T-helper 2 cell (primary cell): ENCODE measurements around the gene NOPCHAP1.
A peak's percentile ranks its signal among the peaks of the same experiment; 100 is the strongest.
"Not testable (repeated sequence)": the region's sequence is repeated elsewhere in the genome, so short reads cannot be mapped to it uniquely, and the experiment has no call there.

ENCODE experiments used
- DNase-seq, 5 experiments: peaks; one replicate each; pipeline versions ENCODE4 v3.0.0 to v3.0.0-alpha.2; 2012 to 2022
- total RNA-seq, 2 donors: gene quantifications; one replicate each; lab custom pipeline; 2026; lab: John Stamatoyannopoulos, UW

The NOPCHAP1 gene, protein sequence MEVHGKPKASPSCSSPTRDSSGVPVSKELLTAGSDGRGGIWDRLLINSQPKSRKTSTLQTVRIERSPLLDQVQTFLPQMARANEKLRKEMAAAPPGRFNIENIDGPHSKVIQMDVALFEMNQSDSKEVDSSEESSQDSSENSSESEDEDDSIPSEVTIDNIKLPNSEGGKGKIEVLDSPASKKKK
- total RNA-seq = 3.4 to 9.5 reads per million in 2 donors

DNA sequence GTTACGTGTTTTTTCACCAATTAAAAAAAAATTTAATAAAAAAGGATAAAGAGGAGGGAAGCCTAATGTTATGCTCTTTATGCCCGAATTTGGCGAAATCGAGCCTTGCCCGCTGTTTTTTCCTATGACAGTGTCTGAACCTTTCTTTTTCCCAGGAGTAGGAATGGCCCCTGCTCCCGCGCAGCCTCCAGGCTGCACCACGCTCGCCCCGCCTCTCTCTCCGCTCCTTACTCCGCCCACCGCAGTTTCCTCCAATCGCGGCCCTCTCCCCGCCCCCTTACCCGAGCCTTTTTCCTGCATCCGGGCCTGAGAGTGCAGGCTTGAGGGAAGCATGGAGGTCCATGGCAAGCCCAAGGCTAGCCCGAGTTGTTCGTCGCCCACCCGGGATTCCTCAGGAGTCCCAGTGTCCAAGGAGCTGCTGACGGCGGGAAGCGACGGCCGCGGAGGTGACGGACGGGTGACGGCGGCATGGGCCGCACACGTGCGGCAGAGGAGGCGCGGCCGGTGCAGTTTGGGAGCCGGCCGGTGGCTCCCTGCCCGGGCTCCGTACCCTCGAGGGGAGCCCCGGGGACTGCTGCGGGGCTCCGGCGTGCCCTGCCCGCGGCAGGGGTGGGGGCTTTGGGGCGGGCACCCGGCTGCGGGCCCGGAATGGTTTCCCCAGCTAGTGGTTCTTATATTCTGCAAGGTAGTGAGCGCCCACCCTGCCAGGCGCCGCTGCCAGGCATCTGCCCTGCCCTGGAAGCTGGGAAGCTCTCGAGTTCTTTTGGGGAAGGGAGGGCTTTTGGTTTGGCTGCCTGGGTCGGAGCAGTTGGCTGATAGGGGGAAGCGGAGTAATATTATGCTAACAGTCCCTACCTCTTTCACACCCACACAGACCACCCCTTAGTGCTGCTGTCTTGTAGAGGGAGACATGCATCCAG, at the start of gene NOPCHAP1:
NOPCHAP1 (plus strand) TSS at position 295 of the 920 bp plus-strand sequence; CDS start at position 332, 37 bp downstream.
- peak; percentile 68 to 81 (median 78) for DNase-seq

DNA sequence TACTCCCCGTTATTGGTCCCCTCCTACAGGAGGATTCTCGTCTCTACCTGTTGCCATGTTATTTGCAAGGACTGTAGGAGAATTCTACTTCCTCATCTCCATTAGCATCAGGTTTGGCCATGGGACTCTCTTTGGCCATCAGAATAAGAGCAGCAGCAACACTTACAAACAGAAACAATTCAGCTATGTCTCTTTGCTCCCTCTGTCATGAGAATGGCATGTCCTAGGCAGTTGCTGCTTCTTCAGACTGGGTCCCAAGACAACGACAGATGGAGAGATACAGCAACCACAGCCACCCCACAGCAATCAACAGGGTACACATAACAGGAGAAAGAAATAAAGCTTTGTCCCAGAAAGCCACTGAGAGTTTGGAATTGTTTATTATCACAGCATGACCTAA, 47.7 kb upstream of the NOPCHAP1 start:
- peak in 1 of 5 experiments; percentile 66 for DNase-seq

DNA sequence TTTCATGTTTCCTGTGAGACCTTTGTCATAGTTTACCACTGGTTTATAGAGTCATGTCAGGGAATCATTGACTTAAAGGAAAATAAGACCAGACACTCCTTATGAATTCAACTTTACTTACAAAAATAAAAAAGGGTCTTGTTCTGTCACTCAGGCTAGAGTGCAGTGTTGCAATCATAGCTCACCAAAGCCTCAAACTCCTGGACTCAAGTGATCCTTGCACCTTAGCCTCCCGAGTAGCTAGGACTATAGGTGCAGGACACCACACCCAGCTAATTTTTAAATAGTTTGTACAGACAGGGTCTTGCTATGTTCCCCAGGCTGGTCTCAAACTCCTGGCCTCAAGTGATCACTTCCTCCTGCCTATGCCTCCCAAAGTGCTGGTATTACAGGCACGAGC, 47.0 kb upstream of the NOPCHAP1 start:
- DNase-seq = no peak

DNA sequence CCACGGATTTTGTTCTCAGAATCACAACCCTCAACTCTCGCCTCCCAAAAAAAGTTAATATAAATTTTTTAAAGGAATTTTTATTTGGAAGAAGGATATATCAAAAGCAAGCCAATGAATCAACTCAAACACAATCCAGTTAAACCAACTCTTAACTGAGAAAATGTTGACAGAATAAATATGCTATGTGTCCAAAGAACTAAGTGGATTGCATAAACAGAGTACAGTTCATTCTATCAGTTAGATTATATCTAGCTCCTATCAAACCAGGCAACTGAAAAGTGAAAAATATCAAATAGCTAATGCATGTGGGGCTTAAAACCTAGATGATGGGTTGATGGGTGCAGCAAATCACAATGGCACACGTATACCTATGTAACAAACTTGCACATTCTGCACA, 44.7 kb upstream of the NOPCHAP1 start:
- no peak for DNase-seq

DNA sequence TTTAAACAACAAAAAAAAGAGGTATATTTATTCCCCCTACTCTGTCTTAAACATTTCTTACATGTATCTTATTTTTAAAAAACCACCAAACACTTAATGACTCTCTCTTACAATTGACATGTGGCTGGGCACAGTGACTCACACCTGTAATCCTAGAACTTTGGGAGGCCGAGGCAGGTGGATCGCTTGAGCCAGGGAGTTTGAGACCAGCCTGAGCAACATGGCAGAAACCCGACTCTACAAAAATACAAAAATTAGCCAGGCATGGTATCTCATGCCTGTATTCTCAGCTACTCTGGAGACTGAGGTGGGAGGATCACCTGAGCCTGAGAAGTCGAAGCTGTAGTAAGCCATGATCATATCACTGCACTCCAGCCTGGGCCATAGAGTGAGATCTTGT, 44.0 kb upstream of the NOPCHAP1 start:
- no peak for DNase-seq

DNA sequence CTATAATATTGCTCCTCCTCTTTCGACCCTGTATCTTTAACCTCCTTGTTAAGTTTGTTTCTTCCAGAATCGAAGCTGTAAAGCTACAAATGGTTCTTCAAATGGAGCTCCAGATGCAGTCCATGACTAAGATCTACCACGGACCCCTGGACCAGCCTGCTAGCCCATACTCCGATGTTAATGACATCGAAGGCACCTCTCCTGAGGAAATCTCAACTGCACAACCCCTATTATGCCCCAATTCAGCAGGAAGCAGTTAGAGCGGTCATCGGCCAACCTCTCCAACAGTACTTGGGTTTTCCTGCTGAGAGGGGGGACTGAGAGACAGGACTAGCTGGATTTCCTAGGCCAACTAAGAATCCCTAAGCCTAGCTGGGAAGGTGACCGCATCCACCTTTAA, 42.7 kb upstream of the NOPCHAP1 start:
- not testable (repeated sequence) for DNase-seq

DNA sequence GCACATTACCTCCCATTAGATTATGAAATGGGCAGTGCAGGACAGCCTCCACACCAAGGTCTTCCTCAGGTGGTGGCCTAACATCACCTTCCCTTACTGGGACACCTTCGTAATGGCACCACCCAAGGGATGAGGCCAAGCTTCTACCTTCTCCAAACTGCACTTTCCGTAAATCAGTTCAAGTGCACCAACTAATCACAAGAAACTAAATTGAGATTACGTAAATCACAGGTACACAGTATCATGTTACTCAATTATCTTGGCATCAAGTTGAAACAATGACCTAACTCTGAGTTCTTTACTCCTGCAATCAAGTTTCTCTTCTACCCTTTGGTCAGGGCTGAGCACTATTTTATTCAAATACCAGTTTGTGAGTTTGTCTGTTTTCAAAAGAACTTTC, 41.9 kb upstream of the NOPCHAP1 start:
- no peak for DNase-seq

DNA sequence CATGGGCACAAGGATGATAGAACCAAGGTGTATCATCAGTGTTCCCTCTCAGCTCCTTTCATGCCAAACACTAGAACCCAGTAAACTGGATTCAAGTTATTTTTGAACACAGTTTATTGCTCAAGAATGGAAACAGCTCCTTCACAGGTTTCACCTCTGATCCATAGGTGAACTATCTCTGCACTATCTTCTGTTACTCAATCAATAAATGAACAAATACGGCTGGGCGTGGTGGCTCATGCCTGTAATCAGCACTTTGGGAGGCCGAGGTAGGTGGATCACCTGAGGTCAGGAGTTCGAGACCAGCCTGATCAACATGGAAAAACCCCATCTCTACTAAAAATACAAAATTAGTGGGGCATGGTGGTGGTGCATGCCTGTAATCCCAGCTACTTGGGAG, 37.4 kb upstream of the NOPCHAP1 start:
- not testable (repeated sequence) for DNase-seq

DNA sequence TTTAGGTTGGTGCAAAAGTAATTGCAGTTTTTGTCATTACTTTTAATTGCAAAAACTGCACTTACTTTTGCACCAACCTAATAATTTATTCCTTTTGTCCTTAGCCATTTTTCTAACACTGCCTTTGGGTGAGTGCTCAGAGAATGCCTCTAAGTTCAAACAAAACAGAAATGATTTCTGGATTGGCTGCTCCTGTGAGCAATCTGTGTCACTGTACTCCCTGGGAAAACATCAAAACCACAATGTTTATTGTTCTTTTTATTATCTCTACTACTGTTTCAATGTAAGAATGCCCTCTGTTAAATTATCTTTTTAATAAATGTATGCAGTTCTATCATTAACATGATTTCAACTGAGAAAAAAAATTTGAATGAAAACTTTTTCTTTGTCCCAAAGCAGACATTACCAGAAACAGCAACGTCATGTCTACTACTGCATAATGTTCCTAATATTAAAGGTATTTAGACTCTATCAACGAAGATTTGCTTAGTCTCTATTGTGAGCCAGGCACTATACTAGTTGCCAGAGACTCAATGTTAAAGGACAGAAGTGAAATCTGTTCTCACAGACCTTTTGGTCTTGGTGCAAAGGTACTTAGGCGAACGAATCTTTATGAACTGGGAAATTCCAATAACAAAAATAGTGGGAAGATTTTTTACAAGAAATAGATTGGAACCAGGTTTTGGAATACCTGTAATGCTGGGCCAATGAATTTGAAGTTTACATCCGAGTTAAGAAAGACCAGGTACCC, 34.2 kb upstream of the NOPCHAP1 start:
- DNase-seq = no peak

DNA sequence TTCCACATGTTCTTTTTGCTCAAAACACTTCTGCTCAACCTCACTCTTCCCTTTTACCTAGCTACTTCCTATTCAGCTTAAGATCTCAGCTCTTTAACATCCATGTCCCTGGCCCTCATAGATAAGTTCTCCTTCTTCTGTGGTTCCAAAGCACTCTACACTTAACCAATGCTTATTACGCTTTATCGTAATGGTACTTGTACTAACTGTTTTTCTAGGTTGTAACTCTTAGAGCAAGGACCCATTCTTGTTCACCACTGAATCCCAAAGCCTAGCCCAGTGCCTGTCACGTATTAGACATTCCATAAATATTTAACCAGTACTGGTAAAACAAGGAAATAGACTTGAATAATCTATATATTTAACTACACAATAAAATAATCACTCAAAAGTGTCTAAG, 33.3 kb upstream of the NOPCHAP1 start:
- DNase-seq = no peak

DNA sequence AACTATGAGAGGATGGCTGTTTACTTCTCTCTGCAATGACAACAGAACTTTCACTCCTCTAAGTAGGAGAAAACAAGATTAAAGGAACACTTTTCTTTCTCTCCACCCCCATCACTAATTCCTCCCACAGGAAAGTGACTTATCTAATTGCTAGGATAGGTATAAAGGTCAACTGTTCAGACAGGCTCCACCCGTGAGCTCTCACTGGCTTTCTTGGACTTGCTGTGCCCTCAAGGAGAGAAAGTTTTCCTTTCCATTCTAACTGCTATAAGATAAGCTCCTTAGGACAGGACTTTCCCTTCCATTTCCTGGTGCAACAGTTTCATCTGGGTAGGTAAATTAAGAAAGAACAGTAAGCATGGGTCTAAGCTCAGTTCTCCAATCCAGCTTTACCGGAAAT, 32.8 kb upstream of the NOPCHAP1 start:
- DNase-seq = no peak

DNA sequence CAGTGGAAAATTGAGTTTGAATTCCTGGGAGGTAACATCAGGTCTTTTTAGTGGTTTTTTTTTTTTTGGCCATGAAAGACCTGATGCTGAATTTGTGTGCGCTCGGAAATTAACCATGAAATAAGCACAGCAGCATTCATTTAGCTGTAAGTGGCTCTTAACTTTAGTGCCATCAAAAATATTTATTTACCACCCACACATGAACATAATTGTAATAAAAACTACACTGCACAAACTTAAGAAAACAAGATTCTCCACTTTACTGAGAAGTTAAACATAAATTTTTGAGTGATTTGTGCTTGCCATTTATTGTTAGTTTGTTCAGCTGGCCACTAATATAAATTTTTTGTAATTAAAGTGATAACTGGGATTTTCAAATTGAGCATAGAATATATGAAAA, 30.4 kb upstream of the NOPCHAP1 start:
- DNase-seq = no peak

DNA sequence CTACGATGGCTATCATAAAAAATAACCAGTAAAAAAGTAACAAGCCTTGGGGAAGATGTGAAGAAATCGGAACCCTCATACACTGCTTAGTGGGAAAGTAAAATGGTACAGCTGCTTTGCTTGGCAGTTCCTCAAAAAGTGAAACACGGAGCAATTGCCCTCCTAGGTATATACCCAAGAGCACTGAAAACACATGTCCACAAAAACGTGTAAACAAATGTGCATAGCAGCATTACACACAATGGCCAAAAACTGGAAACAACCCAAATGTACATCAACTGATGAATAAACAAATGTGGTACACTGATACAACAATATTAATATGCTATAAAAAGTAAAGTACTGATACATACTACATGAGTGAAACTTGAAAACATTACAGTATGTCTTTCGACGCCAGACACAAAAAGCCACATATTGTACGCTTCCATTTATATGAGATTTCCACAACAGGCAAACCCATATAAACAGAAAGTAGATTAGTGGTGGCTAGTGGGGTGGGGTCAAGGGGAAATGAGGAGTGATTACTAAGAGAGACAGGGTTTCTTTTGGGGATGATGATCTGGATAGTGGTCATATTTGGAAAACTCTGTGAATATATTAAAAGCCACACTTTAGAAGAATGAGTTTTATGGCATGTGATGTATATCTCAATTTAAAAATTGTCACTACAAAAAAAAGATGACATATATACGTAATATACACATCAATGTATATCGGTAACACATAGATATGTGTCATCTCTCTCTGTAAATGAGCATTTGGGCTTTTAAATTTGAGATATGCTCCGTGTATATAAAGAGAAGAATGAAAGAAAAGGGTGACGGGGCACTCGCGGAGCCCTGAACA, 29.0 kb upstream of the NOPCHAP1 start:
- no peak for DNase-seq

DNA sequence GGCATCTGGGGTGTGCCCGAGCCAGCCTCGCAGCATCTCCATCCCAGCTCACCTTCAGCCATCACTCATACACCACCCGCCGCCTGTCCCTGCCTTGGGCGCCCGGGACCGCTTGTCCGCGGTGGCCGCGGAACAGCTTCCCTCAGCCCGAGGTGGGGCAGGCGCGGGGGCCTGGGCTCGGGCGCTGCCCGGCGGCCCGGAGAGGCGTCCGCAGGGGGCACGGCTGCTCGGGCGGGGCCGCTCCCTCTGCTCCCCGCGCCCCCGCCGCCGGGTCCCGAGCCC, 28.5 kb upstream of the NOPCHAP1 start:
- peak in 4 of 5 experiments; percentile 7 to 55 (median 10) for DNase-seq

DNA sequence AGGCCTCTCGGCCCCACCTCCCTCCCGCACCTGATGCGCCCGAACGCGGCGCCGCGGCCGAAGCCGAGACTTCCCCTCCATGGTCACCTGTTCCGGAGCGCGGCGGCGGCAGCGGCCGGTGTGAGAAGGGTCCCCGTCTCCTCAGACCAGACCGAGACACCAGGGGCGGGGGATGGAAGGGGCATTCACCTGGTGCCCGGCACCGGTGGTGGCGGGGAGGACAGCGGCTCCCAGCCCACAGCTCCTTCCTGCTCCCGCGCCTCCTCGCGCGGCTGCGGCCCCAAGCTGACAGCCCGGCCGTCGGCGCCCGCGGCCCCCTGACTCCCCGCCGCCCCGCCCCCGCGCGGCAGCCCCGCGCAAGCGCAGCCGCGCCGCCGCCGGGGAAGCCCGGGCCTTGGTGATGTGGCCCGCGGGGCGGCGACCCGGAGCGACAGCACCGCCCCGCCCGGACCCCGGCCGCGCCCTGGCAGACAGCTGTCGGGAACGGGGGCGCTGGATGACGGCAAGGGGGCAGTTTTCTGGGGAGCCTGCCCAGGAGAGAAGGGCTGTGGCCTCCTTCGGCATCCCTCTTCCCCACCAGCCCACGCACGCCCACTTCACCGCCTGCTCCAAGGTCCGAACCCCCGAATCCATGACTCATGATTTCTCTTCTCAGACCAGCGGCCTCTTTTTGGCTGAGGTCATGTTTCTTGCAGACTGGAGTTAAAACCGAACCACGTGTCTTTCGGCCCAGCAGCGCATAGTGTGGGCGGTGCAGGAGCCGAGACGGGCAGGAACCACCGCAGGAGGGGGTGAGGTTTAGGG, 27.9 kb upstream of the NOPCHAP1 start, which contains the start of gene SLC41A2:
SLC41A2 (minus strand) TSS at position 290 of the 804 bp plus-strand sequence. CDS start 29,763 bp downstream, outside the sequence.
- peak; percentile 57 to 91 (median 70) for DNase-seq

DNA sequence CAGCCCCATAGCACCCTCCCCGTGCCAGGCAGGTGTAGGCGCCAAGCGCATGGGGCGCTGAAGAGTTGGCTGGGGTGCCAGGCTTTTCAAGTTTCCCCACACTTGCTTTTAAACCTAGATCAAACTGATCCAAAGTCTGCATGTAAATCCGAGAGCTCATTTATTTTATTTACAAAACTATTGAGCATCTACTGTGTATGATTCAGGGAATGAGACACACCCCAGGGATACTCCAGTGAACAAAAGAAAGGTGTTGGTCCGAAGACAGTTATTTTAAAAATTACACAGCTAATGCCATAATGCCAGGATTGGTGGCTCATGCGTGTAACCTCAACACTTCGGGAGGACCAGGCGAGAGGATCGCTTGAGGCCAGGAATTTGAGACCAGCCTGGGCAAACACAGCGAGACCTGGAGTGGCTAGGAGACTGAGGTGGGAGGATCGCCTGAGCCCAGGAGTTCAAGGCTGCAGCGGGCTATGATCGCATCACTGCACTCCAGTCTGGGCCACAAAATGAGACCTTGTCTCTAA, 27.2 kb upstream of the NOPCHAP1 start:
- DNase-seq = no peak

DNA sequence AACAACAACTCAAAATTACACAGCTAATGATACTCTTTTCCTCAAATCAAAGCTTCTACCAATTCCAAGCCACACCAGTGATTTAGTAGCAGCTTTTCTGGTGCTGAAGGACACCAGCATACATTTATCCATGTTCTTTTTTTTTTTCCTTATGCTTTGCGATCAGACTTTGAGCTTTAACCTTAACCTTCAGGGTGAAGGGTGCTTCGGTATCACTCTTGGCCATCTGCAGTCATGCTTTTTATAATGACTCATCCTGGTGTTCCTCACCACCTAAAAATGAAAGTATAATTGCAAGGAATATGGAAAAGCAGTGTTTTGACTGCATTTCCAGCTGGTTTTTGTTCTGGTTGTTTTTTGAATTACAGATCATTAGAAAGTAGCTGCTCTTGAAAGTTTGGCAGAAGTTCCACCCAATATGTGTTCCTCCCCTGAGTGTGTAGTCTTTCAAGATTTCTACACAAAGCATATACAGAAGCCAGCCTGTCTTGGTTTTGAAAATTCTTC, 26.7 kb upstream of the NOPCHAP1 start:
- peak in 1 of 5 experiments; percentile 42 for DNase-seq

DNA sequence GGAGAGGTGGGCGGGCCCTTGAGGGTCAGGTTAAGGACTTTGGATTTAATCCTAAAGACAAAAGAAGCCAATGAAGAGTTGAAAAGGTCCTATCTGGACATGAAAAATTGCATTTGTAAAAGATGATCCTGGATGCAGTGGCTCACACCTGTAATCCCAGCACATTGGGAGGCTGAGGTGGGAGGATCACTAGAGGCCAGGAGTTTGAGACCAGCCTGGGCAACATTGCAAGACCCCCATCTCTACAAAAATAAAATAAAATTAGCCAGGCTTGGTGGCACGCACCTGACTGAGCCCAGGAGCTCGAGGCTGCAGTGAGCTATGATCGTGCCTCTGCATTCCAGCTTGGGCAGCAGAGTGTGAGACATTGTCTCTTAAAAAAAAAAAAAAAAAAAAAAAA, 25.7 kb upstream of the NOPCHAP1 start:
- no peak for DNase-seq

DNA sequence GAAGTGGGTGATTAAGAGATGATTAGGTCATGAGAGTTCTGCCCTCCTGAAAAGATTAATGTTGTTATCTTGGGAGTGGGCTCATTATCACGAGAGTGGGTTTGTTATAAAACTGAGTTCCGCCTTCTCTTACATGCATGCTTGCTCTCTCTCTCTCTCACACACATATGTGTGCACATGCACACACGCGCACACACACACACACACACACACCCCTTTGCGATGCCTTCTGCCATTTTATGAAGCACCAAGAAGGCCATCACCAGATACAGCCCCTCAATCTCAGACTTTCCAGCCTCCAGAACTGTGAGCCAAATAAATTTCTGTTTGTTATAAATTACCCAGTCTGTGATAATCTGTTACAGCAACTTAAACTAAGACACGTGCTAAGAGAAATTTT, 22.4 kb upstream of the NOPCHAP1 start:
- no peak for DNase-seq

DNA sequence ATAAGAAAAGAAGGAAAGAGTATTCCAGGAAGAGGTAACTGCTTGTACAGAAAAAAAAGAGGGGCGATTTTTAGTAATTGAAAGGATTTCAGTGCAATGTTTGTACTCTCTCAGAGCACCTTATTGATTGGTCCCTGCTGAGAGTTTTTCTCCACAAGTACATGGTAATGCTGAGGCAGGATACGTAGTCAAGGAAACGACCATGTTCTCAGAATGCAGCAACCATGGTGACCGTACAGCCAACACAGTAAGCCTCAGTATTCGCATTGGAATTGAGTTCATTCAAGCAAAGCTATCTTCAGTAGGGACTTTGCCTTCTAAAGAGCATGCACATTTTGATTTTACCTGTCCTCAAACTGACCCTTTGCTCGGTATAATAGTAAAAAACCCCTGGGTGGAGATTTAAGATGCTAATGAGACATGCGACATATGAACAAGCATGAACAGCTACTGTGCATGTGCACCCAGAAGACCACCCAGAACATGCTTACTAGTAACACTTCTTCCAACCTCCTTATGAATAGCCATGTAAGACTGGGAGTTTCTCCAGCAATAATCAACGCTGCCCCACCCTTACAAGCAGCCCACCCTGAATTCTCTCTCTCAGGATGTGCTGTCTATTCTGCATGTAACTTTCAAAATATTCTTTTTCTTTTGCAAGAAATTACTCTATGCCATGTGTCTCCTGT, 21.8 kb upstream of the NOPCHAP1 start:
- no peak for DNase-seq

DNA sequence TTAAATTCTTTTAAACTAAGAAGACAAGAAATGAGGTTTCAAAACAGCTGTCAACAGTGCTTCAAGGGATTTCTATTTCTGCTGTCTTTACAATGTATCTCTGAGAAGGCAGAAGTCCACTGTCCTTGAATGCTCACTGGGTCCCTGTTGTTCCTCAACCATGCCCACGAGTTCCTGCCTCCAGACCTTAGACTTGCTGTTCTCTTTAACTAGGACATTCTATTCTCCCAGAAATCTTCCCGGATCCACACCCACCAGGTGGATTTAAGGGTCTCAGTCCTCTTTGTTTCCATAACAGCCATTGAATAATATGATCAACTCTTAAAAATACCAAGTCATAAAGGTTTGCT, 21.3 kb upstream of the NOPCHAP1 start:
- DNase-seq = no peak
